Muscle of leg (tissue), 11 donors: Measurements from ENCODE around the gene ADCY2. TPM values are rescaled to one million over a fixed set of nuclear protein-coding genes. Genes with fewer than 3 reads are reported as not detected.
A peak's percentile ranks its signal among the peaks of the same experiment; 100 is the strongest.

Source experiments
- DNase-seq: peaks from one replicate; pipeline ENCODE4 v3.0.0; 2013
- H3K27ac ChIP-seq: one replicate; pipeline ENCODE4 v1.5.1; 2013; ENCODE audit warnings: mild to moderate bottlenecking, low read length, control low read depth
- H3K27me3 ChIP-seq: one replicate; pipeline ENCODE4 v1.6.1; 2013; ENCODE audit warnings: low read length; ENCODE audit not compliant: control insufficient read depth, insufficient read depth
- H3K36me3 ChIP-seq: one replicate; pipeline ENCODE4 v1.6.1; 2013; ENCODE audit warnings: low read length; ENCODE audit not compliant: control insufficient read depth, insufficient read depth
- H3K4me1 ChIP-seq: one replicate; pipeline ENCODE4 v1.6.1; 2013; ENCODE audit warnings: low read length; ENCODE audit not compliant: control insufficient read depth, insufficient read depth
- H3K4me3 ChIP-seq: one replicate; pipeline ENCODE4 v1.5.1; 2013; ENCODE audit warnings: low read length, control low read depth
- H3K9me3 ChIP-seq: replicated peaks from 2 replicates; pipeline ENCODE4 v1.6.1; 2013; ENCODE audit warnings: low read depth, low read length; ENCODE audit not compliant: control insufficient read depth
- WGBS: methylation state at CpG from one replicate; pipeline ENCODE4 v1.1.5; 2013; ENCODE audit warnings: missing lambda C conversion rate; ENCODE audit not compliant: insufficient coverage; 5-methylcytosine and 5-hydroxymethylcytosine counted together
- polyA plus RNA-seq, 8 donors: library from polyadenylated mRNA; unstranded; fragments of 120-200 nt; gene quantifications; one replicate each; pipeline versions ENCODE4 v1.2.1 to v1.2.3, GENCODE V29; 2013; ENCODE audit warnings: inconsistent platforms in 1 of 8, low replicate concordance in 1 of 8; ENCODE audit not compliant: insufficient read length in 8 of 8, insufficient read depth in 1 of 8
- total RNA-seq: library from RNA; stranded (reverse); fragments of 120-200 nt; gene quantifications from one replicate; pipeline ENCODE4 v1.2.4, GENCODE V29; 2013

The ADCY2 gene
- total and polyA plus RNA-seq, 9 donors = 17.5 to 45.9 (median 30.0) TPM

DNA sequence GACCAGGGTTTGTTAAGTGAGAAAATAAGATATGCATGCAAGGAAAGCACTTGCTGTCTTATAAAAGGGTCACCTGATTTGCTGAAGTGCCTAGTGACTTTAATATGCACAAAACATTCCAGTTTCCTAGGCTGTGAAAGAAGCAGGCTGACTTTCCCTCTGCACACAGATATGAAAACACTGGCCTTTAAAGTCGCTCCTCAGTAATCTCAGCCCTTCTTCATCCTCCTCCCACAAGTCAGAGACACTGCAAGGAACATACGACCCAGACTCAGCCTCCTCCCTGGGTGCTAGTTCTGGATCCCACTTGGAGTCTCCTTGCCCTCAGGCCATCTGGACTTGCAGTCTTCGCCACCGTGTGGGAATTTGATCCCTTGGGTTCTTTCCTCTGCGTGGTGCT is 288.9 kb downstream of the ADCY2 start:
- WGBS = 87% methylated on average over 5 of the region's 5 CpGs
- Histone ChIP-seq H3K4me3 (no peak overlapping the region), H3K9me3 (no peaks in the 10 kb centered on the region), H3K36me3 (no peaks in the 10 kb centered on the region), H3K27me3 (no peaks in the 10 kb centered on the region), H3K4me1 (no peaks in the 10 kb centered on the region), H3K27ac (no peak overlapping the region)
- no peak for DNase-seq

GRCh38 chr5:7686794-7687193 is 290.9 kb downstream of the ADCY2 start:
- Histone ChIP-seq H3K4me3 (no peak overlapping the region), H3K27me3 (no peaks in the 10 kb centered on the region), H3K27ac (no peak overlapping the region), H3K4me1 (no peaks in the 10 kb centered on the region), H3K9me3 (no peaks in the 10 kb centered on the region), H3K36me3 (no peaks in the 10 kb centered on the region)
- no CpG with 5 or more reads among the region's 1 CpG for WGBS
- no peak for DNase-seq

- WGBS = 49% methylated on average over 10 of the region's 10 CpGs
- no peaks in the 10 kb centered on the region for H3K36me3 ChIP-seq
Measured at GRCh38 chr5:7690557-7690956, 294.6 kb downstream of the ADCY2 start.

DNA sequence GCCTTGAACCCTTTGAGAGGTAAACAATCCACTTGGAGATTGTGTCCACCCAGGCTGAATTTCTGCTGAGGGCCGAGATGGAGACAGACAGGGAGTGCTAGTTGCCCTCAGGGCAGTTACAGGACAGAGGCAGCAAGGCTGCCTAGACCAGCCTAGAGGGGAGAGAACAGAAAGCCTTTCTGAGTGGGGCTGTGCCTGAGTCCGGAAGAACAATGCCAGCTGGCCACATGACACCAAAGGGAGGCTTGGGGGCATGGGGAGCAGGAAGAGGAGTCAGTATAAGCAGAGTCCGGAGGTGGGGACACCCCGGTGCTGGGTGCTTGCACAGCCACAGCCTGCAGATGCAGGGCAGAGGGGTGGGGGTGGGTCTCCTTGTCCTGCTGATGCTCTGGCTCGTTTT is 309.3 kb downstream of the ADCY2 start:
- DNase-seq = no peak
- no peaks in the 10 kb centered on the region for H3K36me3 ChIP-seq
- no peak overlapping the region for H3K27ac ChIP-seq
- no peaks in the 10 kb centered on the region for H3K4me1 ChIP-seq
- H3K27me3 ChIP-seq = no peaks in the 10 kb centered on the region
- peaks cover 2% of the 10 kb centered on the region for H3K9me3 ChIP-seq
- 57% methylated on average over 5 of the region's 5 CpGs for WGBS
- no peak overlapping the region for H3K4me3 ChIP-seq

More at GRCh38 chr5:7690557-7690956, 294.6 kb downstream of the ADCY2 start:
- no peak overlapping the region for H3K4me3 ChIP-seq
- no peaks in the 10 kb centered on the region for H3K4me1 ChIP-seq
- H3K27me3 ChIP-seq = no peaks in the 10 kb centered on the region
- no peak for DNase-seq
- H3K27ac ChIP-seq = no peak overlapping the region
- H3K9me3 ChIP-seq = no peaks in the 10 kb centered on the region

- WGBS = no CpG with 5 or more reads among the region's 6 CpGs
Measured at GRCh38 chr5:7705736-7706135, 309.8 kb downstream of the ADCY2 start.

GRCh38 chr5:7706256-7706655 is 310.3 kb downstream of the ADCY2 start:
- no peaks in the 10 kb centered on the region for H3K4me1 ChIP-seq
- peaks cover 2% of the 10 kb centered on the region for H3K9me3 ChIP-seq
- H3K36me3 ChIP-seq = no peaks in the 10 kb centered on the region
- WGBS = 39% methylated on average over 2 of the region's 4 CpGs
- no peak overlapping the region for H3K4me3 ChIP-seq
- H3K27ac ChIP-seq = no peak overlapping the region
- peak; percentile 84 for DNase-seq
- H3K27me3 ChIP-seq = no peaks in the 10 kb centered on the region

More at GRCh38 chr5:7705736-7706135, 309.8 kb downstream of the ADCY2 start:
- H3K9me3 ChIP-seq = peaks cover 2% of the 10 kb centered on the region
- no peaks in the 10 kb centered on the region for H3K27me3 ChIP-seq
- H3K4me1 ChIP-seq = no peaks in the 10 kb centered on the region
- no peak overlapping the region for H3K4me3 ChIP-seq
- DNase-seq = no peak
- H3K27ac ChIP-seq = no peak overlapping the region
- no peaks in the 10 kb centered on the region for H3K36me3 ChIP-seq

DNA sequence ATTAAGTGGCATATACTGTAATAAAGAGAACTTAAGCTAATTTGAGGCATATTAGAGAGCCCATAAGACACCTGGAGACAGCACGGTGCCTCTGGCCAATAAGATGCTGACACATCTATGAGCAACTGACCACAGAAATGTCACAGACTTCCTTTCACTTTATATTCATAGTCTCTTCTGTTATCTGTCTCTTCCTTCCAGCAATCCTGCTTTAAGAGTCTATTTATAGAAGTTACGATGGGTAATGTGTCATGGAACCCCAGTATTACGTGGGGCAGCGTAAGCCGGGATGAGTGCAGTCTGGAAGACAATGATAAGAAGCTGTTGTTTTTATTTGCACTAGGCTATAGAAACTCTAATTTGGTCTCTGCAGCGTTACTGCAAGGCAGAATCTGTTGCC is 318.2 kb downstream of the ADCY2 start:
- DNase-seq = no peak
- Histone ChIP-seq H3K4me1 (no peaks in the 10 kb centered on the region), H3K27ac (no peak overlapping the region), H3K4me3 (no peak overlapping the region), H3K9me3 (no peaks in the 10 kb centered on the region), H3K36me3 (no peaks in the 10 kb centered on the region), H3K27me3 (no peaks in the 10 kb centered on the region)
- WGBS = 88% methylated on average over 4 of the region's 6 CpGs

DNA sequence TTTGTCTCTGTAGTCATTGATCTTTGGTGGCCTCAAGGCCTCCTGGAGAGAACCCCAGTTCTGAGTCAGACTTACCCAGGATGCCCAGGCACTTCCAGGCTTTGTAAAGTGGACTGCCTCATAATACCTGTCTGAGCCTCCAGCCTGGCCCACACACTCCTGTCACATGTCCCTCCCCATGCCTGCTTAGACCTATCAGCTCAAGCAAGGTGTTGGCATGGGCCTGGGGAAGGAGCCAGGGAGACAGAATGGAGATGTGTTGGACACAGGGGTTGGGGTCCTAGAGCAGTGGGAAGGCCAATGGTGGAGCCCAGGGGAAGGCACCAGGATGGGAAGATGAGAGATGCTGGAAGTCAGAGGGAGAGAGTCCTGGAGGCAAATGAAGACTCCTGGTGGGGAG is 318.8 kb downstream of the ADCY2 start:
- Histone ChIP-seq H3K9me3 (no peaks in the 10 kb centered on the region), H3K4me3 (no peak overlapping the region), H3K27ac (no peak overlapping the region), H3K27me3 (no peaks in the 10 kb centered on the region), H3K4me1 (no peaks in the 10 kb centered on the region), H3K36me3 (no peaks in the 10 kb centered on the region)
- no peak for DNase-seq

DNA sequence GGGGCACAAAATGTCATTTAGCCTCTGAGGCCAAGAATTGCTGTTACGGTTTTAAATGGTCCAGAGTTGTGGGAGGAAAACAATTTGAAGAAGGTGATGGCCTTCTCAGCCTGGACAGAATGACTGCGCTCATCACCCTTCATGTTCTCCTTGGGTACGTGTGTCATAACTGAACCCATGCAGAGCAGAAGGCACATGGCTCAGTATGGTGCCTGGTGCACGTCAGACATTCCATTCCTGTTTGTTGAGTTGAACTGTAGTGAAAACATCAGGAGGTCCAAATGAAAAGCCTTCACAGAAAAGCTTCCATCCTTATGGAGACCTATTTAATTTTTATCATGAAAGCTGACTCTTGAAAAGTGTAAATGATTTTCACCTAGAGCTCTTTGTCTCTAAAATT is 321.8 kb downstream of the ADCY2 start:
- no peaks in the 10 kb centered on the region for H3K9me3 ChIP-seq
- H3K4me1 ChIP-seq = no peaks in the 10 kb centered on the region
- H3K27me3 ChIP-seq = no peaks in the 10 kb centered on the region
- no peaks in the 10 kb centered on the region for H3K36me3 ChIP-seq
- no peak for DNase-seq
- H3K27ac ChIP-seq = no peak overlapping the region
- H3K4me3 ChIP-seq = no peak overlapping the region
- WGBS = 93% methylated on average over 2 of the region's 4 CpGs

DNA sequence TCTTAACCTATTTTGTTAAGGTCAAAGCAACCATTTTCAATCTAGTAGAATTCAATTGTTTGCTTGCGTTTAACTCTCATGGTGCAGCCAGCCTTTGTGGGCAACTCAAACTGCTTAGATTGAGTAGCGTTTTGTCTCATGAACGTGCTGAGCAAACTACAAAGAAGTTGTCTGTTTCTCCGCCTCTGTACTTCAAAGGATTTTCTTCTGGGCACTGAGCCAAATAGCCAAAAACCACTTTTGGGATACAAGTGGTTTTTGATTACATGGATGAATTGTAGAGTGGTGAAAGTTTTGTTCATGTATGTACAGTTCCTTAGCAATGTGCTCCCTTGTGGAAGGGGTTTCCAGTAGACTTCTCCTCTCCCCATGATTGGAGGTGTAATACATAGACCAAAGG is 332.1 kb downstream of the ADCY2 start:
- Histone ChIP-seq H3K4me1 (no peaks in the 10 kb centered on the region), H3K27ac (no peak overlapping the region), H3K27me3 (no peaks in the 10 kb centered on the region), H3K9me3 (no peaks in the 10 kb centered on the region), H3K36me3 (no peaks in the 10 kb centered on the region), H3K4me3 (no peak overlapping the region)
- DNase-seq = no peak
- WGBS = 83% methylated on average over 1 of the region's 4 CpGs

- H3K36me3 ChIP-seq = no peaks in the 10 kb centered on the region
- H3K9me3 ChIP-seq = no peaks in the 10 kb centered on the region
- no peaks in the 10 kb centered on the region for H3K4me1 ChIP-seq
- no peak overlapping the region for H3K27ac ChIP-seq
- no peak overlapping the region for H3K4me3 ChIP-seq
- H3K27me3 ChIP-seq = no peaks in the 10 kb centered on the region
- no peak for DNase-seq
- 100% methylated on average over 2 of the region's 5 CpGs for WGBS
Measured at GRCh38 chr5:7741415-7742065, 345.6 kb downstream of the ADCY2 start.
